Endothelial cell of umbilical vein (primary cell): Measurements from ENCODE around the gene NTN3. TPM values are rescaled to one million over a fixed set of nuclear protein-coding genes. Genes with fewer than 3 reads are reported as not detected.

Experiments used
- BruUV-seq: library from RNA; stranded (reverse); fragments of 400-500 nt; replicated peaks from 2 replicates; lab custom pipeline; 2021; lab: Mats Ljungman, UMichigan
- CTCF ChIA-PET: fragments of 300-600, 350-600 bp; sonication (Branson Sonifier 250); formaldehyde crosslinking; loops from one replicate; lab custom pipeline; 2021; ENCODE audit warnings: antibody characterized with exemption, inconsistent platforms; lab: Charles Lee
- POLR2A ChIA-PET: fragments of 300-600, 350-600 bp; sonication (Branson Sonifier 250); formaldehyde crosslinking; loops from one replicate; lab custom pipeline; 2021; ENCODE audit warnings: antibody characterized with exemption, inconsistent platforms; lab: Charles Lee
- DNase-seq: peaks from one replicate; pipeline ENCODE4 v3.0.0-alpha.2; 2011; ENCODE audit warnings: low read depth, low spot score
- FAIRE-seq: peaks from 2 replicates; lab custom pipeline; 2011; peaks lifted over from hg19 to GRCh38; lab: Jason Lieb, UNC
- H2AFZ ChIP-seq: 2 replicates; pipeline ENCODE4 v1.6.0; 2012; ENCODE audit warnings: low read depth, low read length, control low read depth, inconsistent platforms
- H3K27ac ChIP-seq: 2 replicates; pipeline ENCODE4 v1.5.1; 2011; ENCODE audit warnings: low read depth, mild to moderate bottlenecking, control low read depth, low read length, moderate library complexity; ENCODE audit not compliant: insufficient read depth
- H3K27me3 ChIP-seq, 2 experiments: 2 replicates each; pipeline versions ENCODE4 v1.6.0 to v1.6.1; 2011; ENCODE audit warnings: low read length in 2 of 2, mixed read lengths in 1 of 2; ENCODE audit not compliant: control insufficient read depth in 2 of 2, insufficient read depth in 2 of 2
- H3K36me3 ChIP-seq, 2 experiments: 2 replicates in 1 of 2; 3 replicates in 1 of 2; pipeline ENCODE4 v1.5.1; 2011; ENCODE audit warnings: low read length in 2 of 2, mild to moderate bottlenecking in 1 of 2, moderate library complexity in 1 of 2; ENCODE audit not compliant: control insufficient read depth in 2 of 2, insufficient read depth in 2 of 2; ENCODE audit errors: extremely low read depth in 1 of 2
- H3K4me1 ChIP-seq: 3 replicates; pipeline ENCODE4 v1.5.1; 2011; ENCODE audit warnings: mild to moderate bottlenecking, low read length; ENCODE audit not compliant: control insufficient read depth, insufficient read depth; ENCODE audit errors: extremely low read depth
- H3K4me2 ChIP-seq: 2 replicates; pipeline ENCODE4 v1.6.1; 2011; ENCODE audit warnings: low read length, control low read depth, mixed read lengths; ENCODE audit not compliant: insufficient read depth
- H3K4me3 ChIP-seq, 3 experiments: fragments of 200-600 bp in 1 of 3; sonication (generic), shearing (Covaris generic) in 1 of 3; replicated peaks in 1 of 3; 2 replicates each; pipeline ENCODE4 v1.5.1; 2011 to 2016; ENCODE audit warnings: control low read depth in 3 of 3, low read length in 3 of 3, mild to moderate bottlenecking in 2 of 3, inconsistent platforms in 1 of 3, low read depth in 1 of 3, moderate library complexity in 1 of 3; ENCODE audit not compliant: insufficient read depth in 1 of 3
- H3K79me2 ChIP-seq: 2 replicates; pipeline ENCODE4 v1.6.0; 2012; ENCODE audit warnings: low read length, inconsistent platforms; ENCODE audit not compliant: control insufficient read depth, insufficient read depth
- H3K9ac ChIP-seq: replicated peaks from 2 replicates; pipeline ENCODE3; 2011; ENCODE audit warnings: low read length, control low read depth; ENCODE audit not compliant: insufficient read depth; ENCODE audit errors: extremely low read depth
- H3K9me1 ChIP-seq: replicated peaks from 3 replicates; pipeline ENCODE4 v1.6.0; 2011; ENCODE audit warnings: mild to moderate bottlenecking, low read length; ENCODE audit not compliant: control insufficient read depth, insufficient read depth; ENCODE audit errors: extremely low read depth
- H3K9me3 ChIP-seq: replicated peaks from 2 replicates; pipeline ENCODE4 v1.5.1; 2012; ENCODE audit warnings: low read length, inconsistent platforms; ENCODE audit not compliant: control insufficient read depth, insufficient read depth
- H4K20me1 ChIP-seq: replicated peaks from 2 replicates; pipeline ENCODE3; 2011; ENCODE audit warnings: mild to moderate bottlenecking, low read length; ENCODE audit not compliant: control insufficient read depth, insufficient read depth; ENCODE audit errors: extremely low read depth
- CTCF ChIP-seq, 2 donors: IDR thresholded peaks; 1 replicate in 1 of 2; 2 replicates in 1 of 2; pipeline ENCODE4 v1.5.1; 2011; ENCODE audit warnings: low read length in 2 of 2, mild to moderate bottlenecking in 2 of 2, moderate library complexity in 2 of 2, control low read depth in 1 of 2, inconsistent platforms in 1 of 2, low read depth in 1 of 2; ENCODE audit not compliant: insufficient read depth in 1 of 2; ENCODE audit errors: extremely low read depth in 1 of 2
- EZH2 ChIP-seq: IDR thresholded peaks from 2 replicates; pipeline ENCODE4 v1.6.1; 2012; ENCODE audit warnings: borderline replicate concordance, low read depth, mild to moderate bottlenecking, moderate library complexity, low read length, inconsistent platforms; ENCODE audit not compliant: severe bottlenecking
- FOS ChIP-seq: IDR thresholded peaks from 2 replicates; pipeline ENCODE4 v1.6.1; 2011; ENCODE audit warnings: mild to moderate bottlenecking, low read length, moderate library complexity, borderline replicate concordance; ENCODE audit not compliant: insufficient read depth
- GATA2 ChIP-seq: IDR thresholded peaks from 2 replicates; pipeline ENCODE4 v1.7.0; 2011; ENCODE audit warnings: low read depth, mild to moderate bottlenecking, moderate library complexity, mixed read lengths, low read length; ENCODE audit not compliant: insufficient read length, insufficient read depth
- JUN ChIP-seq: IDR thresholded peaks from 2 replicates; pipeline ENCODE4 v1.6.1; 2011; ENCODE audit warnings: borderline replicate concordance, low read depth; ENCODE audit not compliant: insufficient read length, insufficient read depth
- MAX ChIP-seq: IDR thresholded peaks from 2 replicates; pipeline ENCODE4 v1.6.1; 2011; ENCODE audit not compliant: insufficient read depth, insufficient read length
- MYC ChIP-seq: IDR thresholded peaks from one replicate; pipeline ENCODE4 v1.6.1; 2011; ENCODE audit warnings: mild to moderate bottlenecking, low read depth, low read length
- POLR2A ChIP-seq: IDR thresholded peaks from 2 replicates; pipeline ENCODE4 v1.6.1; 2012; ENCODE audit warnings: low read depth, mild to moderate bottlenecking, control low read depth, low read length
- POLR2AphosphoS5 ChIP-seq: IDR thresholded peaks from 2 replicates; pipeline ENCODE4 v1.6.1; 2012; ENCODE audit warnings: low read depth, mild to moderate bottlenecking, control low read depth, low read length, moderate library complexity; ENCODE audit not compliant: insufficient read depth
- dilution Hi-C: fragments of 300-500 bp; cut with MboI; formaldehyde crosslinking; loops from one replicate; pipeline ENCODE4 v1.15.0; 2019; ENCODE audit warnings: low sequenced_read_pairs; ENCODE audit not compliant: extremely low pct_ligation_motif_present
- intact Hi-C: fragments of 100-400 bp; cut with micrococcal nuclease; formaldehyde crosslinking; loops from one replicate; pipeline ENCODE4 v1.10.0; 2022
- polyA plus RNA-seq, 4 experiments: library from polyadenylated mRNA; depleted of rRNA in 3 of 4; stranded (reverse) in 3 of 4; unstranded in 1 of 4; fragments of >200 nt; gene quantifications; 2 replicates each; pipeline versions ENCODE4 v1.2.1 to v1.2.3, GENCODE V29; 2011 to 2012; ENCODE audit warnings: missing spikeins in 1 of 4
- total RNA-seq: library from RNA; stranded (reverse); gene quantifications from 2 replicates; pipeline ENCODE4 v1.2.3, GENCODE V29; 2021

Gene NTN3
- total and polyA plus RNA-seq, 2 donors (not counting 3 experiments of a cell fraction or from before 2014, with no cell fraction given): 0.15 TPM; not detected in 1

- Histone ChIP-seq H3K4me3 (no peak overlapping the region), H4K20me1 (no peaks in the 10 kb centered on the region), H3K27me3 (no peaks in the 10 kb centered on the region), H2AFZ (no peak overlapping the region), H3K4me2 (no peak overlapping the region), H3K9me1 (no peaks in the 10 kb centered on the region), H3K9ac (no peak overlapping the region), H3K4me1 (peaks cover 4% of the 10 kb centered on the region), H3K27ac (no peak overlapping the region), H3K79me2 (no peaks in the 10 kb centered on the region), H3K36me3 (peaks cover 27 to 30% of the 10 kb centered on the region in 2 experiments), H3K9me3 (no peaks in the 10 kb centered on the region)
- dilution Hi-C loops (no loop called here), intact Hi-C loops (no loop called here)
- FAIRE-seq (no peak), DNase-seq (no peak)
- no peak for TF ChIP-seq JUN
- no peak for TF ChIP-seq EZH2
- no peak for TF ChIP-seq FOS
- no peak for TF ChIP-seq POLR2A
- TF ChIP-seq GATA2: no peak
- TF ChIP-seq POLR2AphosphoS5: no peak
- TF ChIP-seq MAX: no peak
- no peak for TF ChIP-seq MYC
- TF ChIP-seq CTCF (IDR thresholded peaks at IDR 0.05; ENCODE audit: extremely low read depth in 1 of 2, insufficient read depth in 1 of 2, low read depth in 1 of 2, low read length in 2 of 2): no peak
- CTCF ChIA-PET: interaction anchor here (0.5 to 0.8 kb wide), 2 partner anchors 125 to 1042 kb away, joined by 4 to 5 read pairs; no protein-coding TSS in a partner anchor
- POLR2A ChIA-PET: no interaction called here
- BruUV-seq: no TSS peak
These were observed 15.8 kb upstream of the NTN3 start for GRCh38 chr16:2455081-2455845.
